Measurements from ENCODE around the gene SLC22A4.

SLC22A4 gene

GRCh38 chr5:132388244-132389050 lies 94.3 kb downstream of the SLC22A4 start:
- Histone ChIP-seq H3K4me3 (ENCODE audit: low read length) (no peak overlapping the region), H3K4me1 (ENCODE audit: control insufficient read depth, low read depth, low read length) (no peaks in the 10 kb centered on the region), H3K9me3 (ENCODE audit: control insufficient read depth, low read depth, low read length) (no peaks in the 10 kb centered on the region), H3K36me3 (ENCODE audit: control insufficient read depth, low read depth, low read length) (no peaks in the 10 kb centered on the region), H3K9ac (ENCODE audit: low read length) (no peak overlapping the region), H3K27ac (ENCODE audit: low read length) (no peak overlapping the region), H3K27me3 (ENCODE audit: control insufficient read depth, insufficient read depth, low read length) (no peaks in the 10 kb centered on the region)

DNA sequence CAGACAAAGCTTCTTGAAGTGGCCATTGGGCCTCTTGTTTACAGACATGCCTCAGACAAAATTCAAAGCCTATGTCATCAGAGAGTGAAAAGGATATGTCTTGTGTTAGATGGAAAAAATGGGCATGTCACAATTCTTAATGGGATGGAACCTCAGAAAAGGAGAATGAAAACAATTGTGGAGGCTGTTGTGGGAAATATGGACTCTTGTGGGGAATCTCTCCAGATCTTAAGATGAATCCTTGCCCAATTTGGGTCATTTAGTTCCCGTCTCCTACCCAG lies 94.8 kb downstream of the SLC22A4 start:
- Histone ChIP-seq H3K9ac (ENCODE audit: low read length) (no peak overlapping the region), H3K4me1 (ENCODE audit: control insufficient read depth, low read depth, low read length) (no peaks in the 10 kb centered on the region), H3K36me3 (ENCODE audit: control insufficient read depth, low read depth, low read length) (no peaks in the 10 kb centered on the region), H3K27me3 (ENCODE audit: control insufficient read depth, insufficient read depth, low read length) (no peaks in the 10 kb centered on the region), H3K4me3 (ENCODE audit: low read length) (no peak overlapping the region), H3K27ac (ENCODE audit: low read length) (no peak overlapping the region), H3K9me3 (ENCODE audit: control insufficient read depth, low read depth, low read length) (no peaks in the 10 kb centered on the region)

DNA sequence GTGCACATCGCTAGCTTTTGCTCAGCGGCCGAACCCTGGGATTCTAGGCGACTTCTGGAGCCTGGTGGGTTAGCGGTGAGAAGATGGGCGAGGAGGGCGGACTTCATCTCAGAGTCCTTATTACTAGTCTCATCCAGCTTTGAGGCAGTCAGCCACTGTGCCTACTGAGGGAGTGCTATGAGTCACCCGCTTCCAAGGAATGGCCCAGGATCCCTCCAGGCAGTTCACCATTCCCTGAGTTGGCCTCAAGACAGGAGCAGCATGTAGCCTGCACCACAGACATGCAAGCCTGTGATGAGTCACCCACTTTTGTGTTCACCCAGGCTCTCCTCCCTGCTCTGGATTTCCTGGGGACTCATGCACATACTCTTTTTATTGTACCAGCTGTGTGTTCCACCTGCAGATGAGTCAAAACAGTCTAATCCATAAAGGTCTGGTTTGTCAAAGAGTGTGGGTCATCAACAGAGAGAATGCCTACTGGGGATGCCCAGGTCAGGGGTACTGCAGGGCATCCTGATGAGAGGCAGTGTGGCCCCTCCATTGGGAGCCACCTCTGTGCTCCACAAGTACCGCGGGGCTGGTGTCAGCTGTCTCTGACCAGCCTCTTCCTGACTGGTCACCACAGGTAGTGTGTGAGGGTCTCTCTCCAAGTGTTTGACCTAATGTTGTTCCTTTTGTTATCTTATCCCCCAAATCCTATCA lies 95.5 kb downstream of the SLC22A4 start:
- Histone ChIP-seq H3K4me1 (ENCODE audit: control insufficient read depth, low read depth, low read length) (no peaks in the 10 kb centered on the region), H3K36me3 (ENCODE audit: control insufficient read depth, low read depth, low read length) (no peaks in the 10 kb centered on the region), H3K27me3 (ENCODE audit: control insufficient read depth, insufficient read depth, low read length) (no peaks in the 10 kb centered on the region), H3K9me3 (ENCODE audit: control insufficient read depth, low read depth, low read length) (no peaks in the 10 kb centered on the region), H3K4me3 (ENCODE audit: low read length) (no peak overlapping the region), H3K9ac (ENCODE audit: low read length) (no peak overlapping the region), H3K27ac (ENCODE audit: low read length) (no peak overlapping the region)

DNA sequence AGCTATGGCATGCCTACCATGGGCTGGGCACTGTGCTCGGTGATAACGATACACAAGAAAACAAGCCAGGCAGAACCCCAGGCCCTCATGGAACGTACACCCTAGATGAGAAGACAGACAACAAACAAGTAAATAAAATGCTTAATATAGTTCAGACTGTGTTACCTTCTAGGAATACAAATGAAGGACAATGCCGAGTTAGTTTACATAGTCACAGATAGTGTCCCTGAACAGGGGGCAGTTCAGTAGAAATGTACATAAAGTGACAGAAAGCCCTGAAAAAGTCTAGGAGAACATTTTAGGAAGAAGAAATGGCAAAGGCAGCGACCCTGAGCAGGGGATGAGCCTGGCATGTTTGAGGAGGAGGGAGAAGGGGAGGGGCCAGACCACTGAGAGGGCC lies 97.1 kb downstream of the SLC22A4 start:
- H3K27me3 ChIP-seq (ENCODE audit: control insufficient read depth, insufficient read depth, low read length), result no peaks in the 10 kb centered on the region
- no peaks in the 10 kb centered on the region for H3K36me3 ChIP-seq (ENCODE audit: control insufficient read depth, low read depth, low read length)
- H3K9ac ChIP-seq (ENCODE audit: low read length), result no peak overlapping the region
- H3K4me1 ChIP-seq (ENCODE audit: control insufficient read depth, low read depth, low read length), result no peaks in the 10 kb centered on the region
- H3K27ac ChIP-seq (ENCODE audit: low read length), result no peak overlapping the region
- H3K4me3 ChIP-seq (ENCODE audit: low read length), result no peak overlapping the region
- H3K9me3 ChIP-seq (ENCODE audit: control insufficient read depth, low read depth, low read length), result no peaks in the 10 kb centered on the region

- Histone ChIP-seq H3K4me3 (ENCODE audit: low read length) (no peak overlapping the region), H3K36me3 (ENCODE audit: control insufficient read depth, low read depth, low read length) (no peaks in the 10 kb centered on the region), H3K4me1 (ENCODE audit: control insufficient read depth, low read depth, low read length) (no peaks in the 10 kb centered on the region)
Measured at GRCh38 chr5:132391870-132392269, 97.7 kb downstream of the SLC22A4 start.

DNA sequence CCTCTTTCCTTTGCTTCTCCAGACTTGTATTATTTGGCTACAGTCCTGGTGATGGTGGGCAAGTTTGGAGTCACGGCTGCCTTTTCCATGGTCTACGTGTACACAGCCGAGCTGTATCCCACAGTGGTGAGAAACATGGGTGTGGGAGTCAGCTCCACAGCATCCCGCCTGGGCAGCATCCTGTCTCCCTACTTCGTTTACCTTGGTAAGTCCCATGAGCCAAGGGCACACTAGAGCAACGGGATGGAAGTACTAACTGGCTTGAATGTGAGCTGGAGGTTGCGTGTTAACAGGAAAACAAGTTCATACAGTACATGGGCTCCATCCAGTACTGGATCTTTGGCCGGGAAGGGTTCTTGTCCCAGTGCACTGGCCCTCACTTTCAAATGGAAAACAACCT lies 98.2 kb downstream of the SLC22A4 start:
- Histone ChIP-seq H3K4me3 (ENCODE audit: low read length) (no peak overlapping the region), H3K9me3 (ENCODE audit: control insufficient read depth, low read depth, low read length) (no peaks in the 10 kb centered on the region), H3K36me3 (ENCODE audit: control insufficient read depth, low read depth, low read length) (no peaks in the 10 kb centered on the region), H3K9ac (ENCODE audit: low read length) (no peak overlapping the region), H3K27ac (ENCODE audit: low read length) (no peak overlapping the region), H3K27me3 (ENCODE audit: control insufficient read depth, insufficient read depth, low read length) (no peaks in the 10 kb centered on the region), H3K4me1 (ENCODE audit: control insufficient read depth, low read depth, low read length) (no peaks in the 10 kb centered on the region)

More at GRCh38 chr5:132391870-132392269, 97.7 kb downstream of the SLC22A4 start:
- Histone ChIP-seq H3K27ac (ENCODE audit: low read length) (no peak overlapping the region), H3K27me3 (ENCODE audit: control insufficient read depth, insufficient read depth, low read length) (no peaks in the 10 kb centered on the region), H3K9ac (ENCODE audit: low read length) (no peak overlapping the region), H3K9me3 (ENCODE audit: control insufficient read depth, low read depth, low read length) (no peaks in the 10 kb centered on the region)

GRCh38 chr5:132392978-132393825 lies 99.0 kb downstream of the SLC22A4 start:
- H3K9me3 ChIP-seq (ENCODE audit: control insufficient read depth, low read depth, low read length), result no peaks in the 10 kb centered on the region
- H3K36me3 ChIP-seq (ENCODE audit: control insufficient read depth, low read depth, low read length), result no peaks in the 10 kb centered on the region
- no peak overlapping the region for H3K27ac ChIP-seq (ENCODE audit: low read length)
- no peaks in the 10 kb centered on the region for H3K27me3 ChIP-seq (ENCODE audit: control insufficient read depth, insufficient read depth, low read length)
- H3K9ac ChIP-seq (ENCODE audit: low read length), result no peak overlapping the region
- no peaks in the 10 kb centered on the region for H3K4me1 ChIP-seq (ENCODE audit: control insufficient read depth, low read depth, low read length)
- no peak overlapping the region for H3K4me3 ChIP-seq (ENCODE audit: low read length)
